Esophagus squamous epithelium (tissue), 4 donors: ENCODE measurements around the gene CALML5.

Experiments used
- POLR2A ChIP-seq, 4 donors: fragments of 450-650 bp; IDR thresholded peaks; one replicate each; pipeline ENCODE4 v1.6.1; 2017; ENCODE audit warnings: antibody characterized with exemption in 4 of 4, mild to moderate bottlenecking in 4 of 4, moderate library complexity in 3 of 4
- TF ChIP-seq, protein P1 (sequence below), 6 experiments: fragments of 450-650 bp in 4 of 6; fragments of 200-600 bp in 2 of 6; sonication (generic) in 2 of 6; IDR thresholded peaks; one replicate each; pipeline ENCODE4 v1.5.1; 2016 to 2019; ENCODE audit warnings: antibody characterized with exemption in 6 of 6, mild to moderate bottlenecking in 4 of 6, moderate library complexity in 4 of 6

GRCh38 chr10:5497948-5498730 is 1.2 kb downstream of the CALML5 start:
- TF ChIP-seq POLR2A (IDR thresholded peaks at IDR 0.05) = no peak
- TF ChIP-seq, protein P1, sequence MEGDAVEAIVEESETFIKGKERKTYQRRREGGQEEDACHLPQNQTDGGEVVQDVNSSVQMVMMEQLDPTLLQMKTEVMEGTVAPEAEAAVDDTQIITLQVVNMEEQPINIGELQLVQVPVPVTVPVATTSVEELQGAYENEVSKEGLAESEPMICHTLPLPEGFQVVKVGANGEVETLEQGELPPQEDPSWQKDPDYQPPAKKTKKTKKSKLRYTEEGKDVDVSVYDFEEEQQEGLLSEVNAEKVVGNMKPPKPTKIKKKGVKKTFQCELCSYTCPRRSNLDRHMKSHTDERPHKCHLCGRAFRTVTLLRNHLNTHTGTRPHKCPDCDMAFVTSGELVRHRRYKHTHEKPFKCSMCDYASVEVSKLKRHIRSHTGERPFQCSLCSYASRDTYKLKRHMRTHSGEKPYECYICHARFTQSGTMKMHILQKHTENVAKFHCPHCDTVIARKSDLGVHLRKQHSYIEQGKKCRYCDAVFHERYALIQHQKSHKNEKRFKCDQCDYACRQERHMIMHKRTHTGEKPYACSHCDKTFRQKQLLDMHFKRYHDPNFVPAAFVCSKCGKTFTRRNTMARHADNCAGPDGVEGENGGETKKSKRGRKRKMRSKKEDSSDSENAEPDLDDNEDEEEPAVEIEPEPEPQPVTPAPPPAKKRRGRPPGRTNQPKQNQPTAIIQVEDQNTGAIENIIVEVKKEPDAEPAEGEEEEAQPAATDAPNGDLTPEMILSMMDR (IDR thresholded peaks at IDR 0.05) = no peak
